Hepatocyte (in vitro differentiated cells): Measurements from ENCODE around the gene ZNF687.

Source experiments
- CTCF ChIP-seq: fragments of 200-600 bp; sonication (generic); IDR thresholded peaks from 2 replicates; pipeline ENCODE4 v1.5.1; 2016; ENCODE audit warnings: antibody characterized with exemption, mild to moderate bottlenecking; ENCODE audit not compliant: poor library complexity
- EZH2 ChIP-seq: fragments of 200-600 bp; sonication (generic); IDR thresholded peaks from 2 replicates; pipeline ENCODE4 v1.6.1; 2016; ENCODE audit warnings: antibody characterized with exemption, mild to moderate bottlenecking, borderline replicate concordance
- EZH2phosphoT487 ChIP-seq: fragments of 200-600 bp; sonication (generic); IDR thresholded peaks from one replicate; pipeline ENCODE4 v1.6.1; 2018; ENCODE audit warnings: antibody characterized with exemption, mild to moderate bottlenecking, low read depth, moderate library complexity; ENCODE audit not compliant: unreplicated experiment, severe bottlenecking

GRCh38 chr1:151277249-151277648 lies 4.8 kb upstream of the ZNF687 start:
- TF ChIP-seq CTCF, result no peak
- TF ChIP-seq EZH2, result no peak
- TF ChIP-seq EZH2phosphoT487, result no peak
